Psoas muscle (tissue), 8 donors: ENCODE data around the gene CNTNAP2. TPM values are rescaled to one million over a fixed set of nuclear protein-coding genes. Genes with fewer than 3 reads are reported as not detected.

Experiments
- ATAC-seq, 4 donors: fragments of 200-7000 bp; cut with Tn5 transposase; one replicate each; pipeline ENCODE4 v1.9.1; 2020; ENCODE audit warnings: moderate library complexity in 3 of 4, mild to moderate bottlenecking in 2 of 4
- DNase-seq, 2 donors: peaks; one replicate each; pipeline ENCODE4 v3.0.0-alpha.2; 2020
- H3K27ac ChIP-seq: fragments of 200-600 bp; one replicate; pipeline ENCODE4 v1.8.0; 2022
- H3K27me3 ChIP-seq, 3 donors: fragments of 200-600 bp in 1 of 3; one replicate each; pipeline versions ENCODE4 v1.6.1 to v1.8.0; 2013 to 2022; ENCODE audit warnings: low read length in 2 of 3, mild to moderate bottlenecking in 2 of 3, moderate library complexity in 1 of 3; ENCODE audit not compliant: insufficient read depth in 3 of 3
- H3K36me3 ChIP-seq, 2 donors: fragments of 200-600 bp in 1 of 2; one replicate each; pipeline versions ENCODE4 v1.6.1 to v1.8.0; 2013 to 2022; ENCODE audit warnings: low read depth in 1 of 2, mild to moderate bottlenecking in 1 of 2, moderate library complexity in 1 of 2; ENCODE audit not compliant: insufficient read depth in 1 of 2
- H3K4me1 ChIP-seq: fragments of 200-600 bp; one replicate; pipeline ENCODE4 v1.8.0; 2022
- H3K4me3 ChIP-seq: fragments of 200-600 bp; one replicate; pipeline ENCODE4 v1.8.0; 2022; ENCODE audit warnings: mild to moderate bottlenecking
- H3K9me3 ChIP-seq: fragments of 200-600 bp; one replicate; pipeline ENCODE4 v1.8.0; 2022
- WGBS, 3 donors: extraction: QIAGEN DNeasy Blood & Tissue Kit; methylation state at CpG; one replicate each; pipeline versions ENCODE4 v1.1.6 to v1.1.7; 2013; 5-methylcytosine and 5-hydroxymethylcytosine counted together
- intact Hi-C, 2 donors: fragments of 100-400 bp; cut with DNase I; formaldehyde crosslinking; loops; one replicate each; pipeline versions ENCODE4 v1.11.0 to v1.14.2; 2022
- polyA plus RNA-seq, 3 donors: library from polyadenylated mRNA; stranded (reverse); fragments of 200-250 nt; gene quantifications; one replicate each; pipeline ENCODE4 v1.2.3, GENCODE V29; 2013
- total RNA-seq, 4 donors: library from RNA; stranded (reverse); fragmentation: NEBNext Ultra II Directional in 2 of 4; extraction: Animal tissue kit (Norgen Biotek cat#: 25700) in 2 of 4; gene quantifications; one replicate each; pipeline versions ENCODE4 v1.2.1 to v1.2.4, GENCODE V29; 2021 to 2023
- TF ChIP-seq, protein P1 (sequence below): fragments of 200-600 bp; IDR thresholded peaks from one replicate; pipeline ENCODE4 v1.8.0; 2022; ENCODE audit warnings: antibody characterized with exemption
- donor health status: healthy with polysubstance abuse.
- donor health status: DM: no; HTN: no; CAD: no; lungs with moderate emphysema.
- donor health status: Bipolar disorder and iron deficiency.
- donor health status: healthy.
- donor health status: DM: yes; HTN: yes; CAD: no.
- donor health status: DM: no; HTN: no; CAD: no.
- donor health status: DM: no; HTN: no; CAD: no.
- donor health status: DM: yes; HTN: yes; CAD: no.

Gene CNTNAP2
- total and polyA plus RNA-seq, 7 donors, result 0.01 to 0.13 TPM; not detected in 5

GRCh38 chr7:146645383-146645976, 528.9 kb downstream of the CNTNAP2 start:
- no peak overlapping the region for H3K27ac ChIP-seq
- H3K27me3 ChIP-seq, result no peaks in the 10 kb centered on the region
- no peak for ATAC-seq
- no peaks in the 10 kb centered on the region for H3K9me3 ChIP-seq
- WGBS, 3 donors, result 79 to 86% (median 83%) methylated on average over 3 of the region's 3 CpGs
- no peak for DNase-seq
- H3K4me1 ChIP-seq, result no peaks in the 10 kb centered on the region
- TF ChIP-seq, protein P1, sequence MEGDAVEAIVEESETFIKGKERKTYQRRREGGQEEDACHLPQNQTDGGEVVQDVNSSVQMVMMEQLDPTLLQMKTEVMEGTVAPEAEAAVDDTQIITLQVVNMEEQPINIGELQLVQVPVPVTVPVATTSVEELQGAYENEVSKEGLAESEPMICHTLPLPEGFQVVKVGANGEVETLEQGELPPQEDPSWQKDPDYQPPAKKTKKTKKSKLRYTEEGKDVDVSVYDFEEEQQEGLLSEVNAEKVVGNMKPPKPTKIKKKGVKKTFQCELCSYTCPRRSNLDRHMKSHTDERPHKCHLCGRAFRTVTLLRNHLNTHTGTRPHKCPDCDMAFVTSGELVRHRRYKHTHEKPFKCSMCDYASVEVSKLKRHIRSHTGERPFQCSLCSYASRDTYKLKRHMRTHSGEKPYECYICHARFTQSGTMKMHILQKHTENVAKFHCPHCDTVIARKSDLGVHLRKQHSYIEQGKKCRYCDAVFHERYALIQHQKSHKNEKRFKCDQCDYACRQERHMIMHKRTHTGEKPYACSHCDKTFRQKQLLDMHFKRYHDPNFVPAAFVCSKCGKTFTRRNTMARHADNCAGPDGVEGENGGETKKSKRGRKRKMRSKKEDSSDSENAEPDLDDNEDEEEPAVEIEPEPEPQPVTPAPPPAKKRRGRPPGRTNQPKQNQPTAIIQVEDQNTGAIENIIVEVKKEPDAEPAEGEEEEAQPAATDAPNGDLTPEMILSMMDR, result no peak
- no peaks in the 10 kb centered on the region for H3K36me3 ChIP-seq
- intact Hi-C loops, result no loop called here
- H3K4me3 ChIP-seq, result no peak overlapping the region

GRCh38 chr7:146647445-146647844, 530.8 kb downstream of the CNTNAP2 start:
- no peaks in the 10 kb centered on the region for H3K36me3 ChIP-seq
- 29 to 40% (median 36%) methylated on average over 2 of the region's 2 CpGs for WGBS, 3 donors
- H3K4me3 ChIP-seq, result no peak overlapping the region
- intact Hi-C loops, result no loop called here
- no peaks in the 10 kb centered on the region for H3K9me3 ChIP-seq
- no peaks in the 10 kb centered on the region for H3K27me3 ChIP-seq
- ATAC-seq, result no peak
- H3K27ac ChIP-seq, result no peak overlapping the region
- TF ChIP-seq, protein P1, result no peak
- no peaks in the 10 kb centered on the region for H3K4me1 ChIP-seq
- DNase-seq, result no peak

- no peaks in the 10 kb centered on the region for H3K4me1 ChIP-seq
- H3K27me3 ChIP-seq, result no peaks in the 10 kb centered on the region
- TF ChIP-seq, protein P1, result no peak
- 65 to 70% (median 68%) methylated on average over 2 of the region's 2 CpGs for WGBS, 3 donors
- DNase-seq, result no peak
- H3K27ac ChIP-seq, result no peak overlapping the region
- H3K9me3 ChIP-seq, result no peaks in the 10 kb centered on the region
- no peak for ATAC-seq
- intact Hi-C loops, result no loop called here
- no peak overlapping the region for H3K4me3 ChIP-seq
- H3K36me3 ChIP-seq, result no peaks in the 10 kb centered on the region
These were observed 535.6 kb downstream of the CNTNAP2 start for GRCh38 chr7:146652176-146652575.

DNA sequence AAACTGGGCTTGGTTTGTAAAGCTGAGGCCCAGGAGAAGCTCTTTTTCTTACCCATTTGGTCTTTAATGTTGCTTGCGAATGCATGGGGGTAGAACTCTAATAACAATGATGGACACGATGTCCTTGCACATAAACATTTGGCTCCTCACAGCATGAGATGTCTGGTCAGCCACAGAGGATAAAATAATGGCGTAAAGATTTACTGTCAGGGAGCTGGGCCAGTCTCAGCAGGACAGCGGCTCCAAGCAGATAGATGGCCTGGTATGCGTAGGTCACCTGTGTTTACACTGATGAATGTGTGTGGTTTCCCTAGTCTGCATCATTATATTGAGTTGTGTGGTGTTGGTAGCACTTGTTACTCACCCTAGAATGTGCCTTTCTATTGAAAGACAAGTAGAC, 537.4 kb downstream of the CNTNAP2 start:
- Histone ChIP-seq H3K36me3 (no peaks in the 10 kb centered on the region), H3K27ac (no peak overlapping the region), H3K27me3 (no peaks in the 10 kb centered on the region), H3K4me3 (no peak overlapping the region), H3K9me3 (no peaks in the 10 kb centered on the region), H3K4me1 (no peaks in the 10 kb centered on the region)
- DNase-seq, result no peak
- TF ChIP-seq, protein P1, result no peak
- intact Hi-C loops, result no loop called here
- no peak for ATAC-seq
- WGBS, 3 donors, result 49 to 67% (median 59%) methylated on average over 5 of the region's 5 CpGs
